C4-2B (cell line): Measurements from ENCODE around the gene AHNAK.

Source experiments
- ZFX ChIP-seq: fragments of 450-650 bp; IDR thresholded peaks from 2 replicates; pipeline ENCODE4 v1.6.1; 2017
- TF ChIP-seq, protein P1 (sequence below): fragments of 450-650 bp; conservative IDR thresholded peaks from 2 replicates; pipeline ENCODE4 v1.5.1; 2017; ENCODE audit warnings: mild to moderate bottlenecking

DNA sequence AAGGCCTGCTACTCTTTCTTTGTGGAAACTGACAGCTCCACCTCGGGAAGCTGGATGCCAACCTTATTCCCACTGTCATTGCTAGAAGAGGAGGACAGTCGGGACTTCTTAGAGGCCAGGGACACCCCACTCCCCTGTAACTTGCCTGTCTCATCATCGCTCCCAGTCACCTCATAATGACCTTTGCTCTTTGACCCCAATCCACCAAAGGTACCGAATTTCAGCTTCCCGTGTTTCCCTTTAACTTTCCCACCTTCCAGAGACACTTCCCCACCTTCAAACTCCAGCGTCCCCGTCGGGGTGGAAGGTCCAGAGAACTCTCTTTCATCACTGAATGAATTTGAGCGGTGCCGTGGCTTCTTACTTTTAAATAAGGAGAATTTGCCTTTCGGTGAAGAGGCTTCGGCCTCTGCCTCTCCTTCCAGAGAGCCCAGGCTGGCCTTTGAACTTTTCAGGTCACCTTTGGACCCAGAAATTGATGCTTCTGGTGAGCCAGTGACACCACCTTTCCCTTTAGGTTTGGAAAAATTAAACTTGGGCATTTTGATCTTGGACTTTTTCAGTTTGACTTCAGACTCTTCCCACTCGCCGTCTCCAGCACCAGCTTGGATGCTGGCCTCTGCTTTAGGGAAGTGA is 29.8 kb downstream of the AHNAK start:
- TF ChIP-seq, protein P1, sequence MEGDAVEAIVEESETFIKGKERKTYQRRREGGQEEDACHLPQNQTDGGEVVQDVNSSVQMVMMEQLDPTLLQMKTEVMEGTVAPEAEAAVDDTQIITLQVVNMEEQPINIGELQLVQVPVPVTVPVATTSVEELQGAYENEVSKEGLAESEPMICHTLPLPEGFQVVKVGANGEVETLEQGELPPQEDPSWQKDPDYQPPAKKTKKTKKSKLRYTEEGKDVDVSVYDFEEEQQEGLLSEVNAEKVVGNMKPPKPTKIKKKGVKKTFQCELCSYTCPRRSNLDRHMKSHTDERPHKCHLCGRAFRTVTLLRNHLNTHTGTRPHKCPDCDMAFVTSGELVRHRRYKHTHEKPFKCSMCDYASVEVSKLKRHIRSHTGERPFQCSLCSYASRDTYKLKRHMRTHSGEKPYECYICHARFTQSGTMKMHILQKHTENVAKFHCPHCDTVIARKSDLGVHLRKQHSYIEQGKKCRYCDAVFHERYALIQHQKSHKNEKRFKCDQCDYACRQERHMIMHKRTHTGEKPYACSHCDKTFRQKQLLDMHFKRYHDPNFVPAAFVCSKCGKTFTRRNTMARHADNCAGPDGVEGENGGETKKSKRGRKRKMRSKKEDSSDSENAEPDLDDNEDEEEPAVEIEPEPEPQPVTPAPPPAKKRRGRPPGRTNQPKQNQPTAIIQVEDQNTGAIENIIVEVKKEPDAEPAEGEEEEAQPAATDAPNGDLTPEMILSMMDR = no peak
- no peak for TF ChIP-seq ZFX
